Testis (tissue), 3 donors: ENCODE results near the gene PLEKHA4. TPM values are rescaled to one million over a fixed set of nuclear protein-coding genes. Genes with fewer than 3 reads are reported as not detected.
A peak's percentile ranks its signal among the peaks of the same experiment; 100 is the strongest.

Experiments used
- DNase-seq: peaks from one replicate; pipeline ENCODE4 v3.0.0-alpha.2; 2019
- H3K27ac ChIP-seq, 2 donors: fragments of 200-600 bp; sonication (generic); one replicate each; pipeline ENCODE4 v1.5.1; 2019
- H3K27me3 ChIP-seq: fragments of 200-600 bp; sonication (generic); one replicate; pipeline ENCODE4 v1.5.1; 2019
- H3K36me3 ChIP-seq: fragments of 200-600 bp; sonication (generic); one replicate; pipeline ENCODE4 v1.5.1; 2017; ENCODE audit warnings: low read depth; ENCODE audit errors: missing control alignments
- H3K4me1 ChIP-seq: fragments of 200-600 bp; sonication (generic); one replicate; pipeline ENCODE4 v1.5.1; 2019
- H3K4me3 ChIP-seq, 2 donors: fragments of 200-600 bp; sonication (generic); one replicate each; pipeline ENCODE4 v1.5.1; 2017 to 2019
- H3K9me3 ChIP-seq: fragments of 200-600 bp; sonication (generic); one replicate; pipeline ENCODE4 v1.5.1; 2017
- CTCF ChIP-seq, 3 experiments: fragments of 450-650 bp in 2 of 3; fragments of 200-600 bp in 1 of 3; sonication (generic) in 1 of 3; IDR thresholded peaks; one replicate each; pipeline ENCODE4 v1.5.1; 2016 to 2019; ENCODE audit warnings: antibody characterized with exemption in 3 of 3, mild to moderate bottlenecking in 2 of 3, moderate library complexity in 1 of 3
- POLR2A ChIP-seq: fragments of 450-650 bp; IDR thresholded peaks from one replicate; pipeline ENCODE4 v1.6.1; 2017; ENCODE audit warnings: antibody characterized with exemption, mild to moderate bottlenecking, moderate library complexity
- WGBS, 2 donors: methylation state at CpG; one replicate each; pipeline ENCODE4 v1.1.5; 2018; 5-methylcytosine and 5-hydroxymethylcytosine counted together
- intact Hi-C: fragments of 100-400 bp; cut with DNase I; formaldehyde crosslinking; loops from one replicate; pipeline ENCODE4 v1.15.1; 2023; ENCODE audit warnings: low total_unique reads
- polyA plus RNA-seq: library from polyadenylated mRNA; stranded (reverse); fragments of 350-450 nt; fragmentation: Illumina TruSeq; extraction: RNeasy Lipid Tissue Mini Kit (QIAGEN cat#74804); gene quantifications from one replicate; pipeline ENCODE4 v1.2.3, GENCODE V29; 2014; ENCODE audit warnings: low read depth, low replicate concordance; ENCODE audit not compliant: insufficient read depth
- total RNA-seq, 2 donors: library from RNA; depleted of rRNA; stranded (reverse); fragments of >200 nt; gene quantifications; one replicate each; pipeline ENCODE4 v1.2.3, GENCODE V29; 2016

Gene PLEKHA4
- total and polyA plus RNA-seq, 3 donors from 2014 or later, result 12.8 to 22.3 (median 19.9) TPM

DNA sequence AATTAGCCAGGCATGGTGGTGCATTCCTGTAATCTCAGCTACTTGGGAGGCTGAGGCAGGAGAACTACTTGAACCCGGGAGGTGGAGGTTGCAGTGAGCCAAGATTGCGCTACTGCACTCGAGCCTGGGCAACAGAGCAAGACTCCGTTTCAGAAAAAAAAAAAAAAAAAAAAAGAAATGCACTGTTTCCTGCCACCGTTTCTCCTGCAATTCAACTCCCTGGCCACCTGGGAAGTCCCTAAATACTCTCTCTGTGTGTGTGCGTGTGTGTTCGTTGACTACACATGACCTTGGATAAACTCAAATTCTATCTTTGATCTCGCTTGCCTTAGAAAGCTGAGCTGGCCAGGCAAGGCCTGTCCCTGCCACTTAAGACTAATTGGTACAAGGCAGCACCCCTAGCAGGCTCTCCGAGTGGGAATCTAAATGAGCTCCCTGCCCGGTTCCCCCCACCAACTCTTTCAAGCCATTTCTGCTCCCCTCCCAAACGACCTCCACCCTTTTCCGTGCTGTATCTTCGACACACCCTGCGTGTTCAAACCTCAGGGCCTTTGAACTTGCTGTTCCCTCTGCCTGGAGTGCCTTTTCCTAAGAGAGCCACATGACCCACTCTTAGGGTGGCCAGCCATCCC lies 52.4 kb downstream of the PLEKHA4 start:
- no peak overlapping the region for H3K4me3 ChIP-seq
- H3K27me3 ChIP-seq, result no peaks in the 10 kb centered on the region
- intact Hi-C loops, result no loop called here
- DNase-seq, result peak; percentile 43
- WGBS, 2 donors, result 48 to 57% methylated on average over 14 of the region's 14 CpGs
- H3K27ac ChIP-seq, result no peak overlapping the region
- TF ChIP-seq CTCF (IDR thresholded peaks at IDR 0.05), result no peak
- TF ChIP-seq POLR2A, result no peak
- no peaks in the 10 kb centered on the region for H3K36me3 ChIP-seq
- no peaks in the 10 kb centered on the region for H3K9me3 ChIP-seq
- H3K4me1 ChIP-seq, result peaks cover 16% of the 10 kb centered on the region

DNA sequence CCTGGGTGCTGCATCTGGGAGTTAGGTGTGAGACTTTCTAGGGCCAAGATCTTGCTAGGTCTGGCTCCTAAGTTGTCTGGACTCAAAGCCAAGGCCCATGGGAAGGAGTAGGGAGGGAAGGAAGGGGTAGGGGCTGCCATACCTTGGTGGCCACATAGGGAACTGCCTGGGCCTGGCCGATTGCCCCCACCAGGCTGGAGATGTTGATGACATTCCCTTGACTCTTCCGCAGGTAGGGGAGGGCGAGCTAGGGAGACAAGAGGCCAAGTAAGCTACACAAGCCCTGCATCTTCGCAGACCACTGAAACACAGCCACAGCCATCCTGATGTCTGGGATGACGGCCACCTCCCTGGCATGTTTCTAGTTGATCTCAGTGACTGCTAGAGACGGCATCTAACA lies 53.5 kb downstream of the PLEKHA4 start:
- H3K36me3 ChIP-seq, result no peaks in the 10 kb centered on the region
- H3K27ac ChIP-seq, result no peak overlapping the region
- H3K27me3 ChIP-seq, result no peaks in the 10 kb centered on the region
- intact Hi-C loops, result no loop called here
- TF ChIP-seq CTCF (IDR thresholded peaks at IDR 0.05) (no peak), POLR2A (no peak)
- H3K9me3 ChIP-seq, result no peaks in the 10 kb centered on the region
- H3K4me1 ChIP-seq, result peaks cover 22% of the 10 kb centered on the region
- DNase-seq, result no peak
- WGBS, 2 donors, result 87 to 89% methylated on average over 6 of the region's 6 CpGs
- H3K4me3 ChIP-seq, result no peak overlapping the region

DNA sequence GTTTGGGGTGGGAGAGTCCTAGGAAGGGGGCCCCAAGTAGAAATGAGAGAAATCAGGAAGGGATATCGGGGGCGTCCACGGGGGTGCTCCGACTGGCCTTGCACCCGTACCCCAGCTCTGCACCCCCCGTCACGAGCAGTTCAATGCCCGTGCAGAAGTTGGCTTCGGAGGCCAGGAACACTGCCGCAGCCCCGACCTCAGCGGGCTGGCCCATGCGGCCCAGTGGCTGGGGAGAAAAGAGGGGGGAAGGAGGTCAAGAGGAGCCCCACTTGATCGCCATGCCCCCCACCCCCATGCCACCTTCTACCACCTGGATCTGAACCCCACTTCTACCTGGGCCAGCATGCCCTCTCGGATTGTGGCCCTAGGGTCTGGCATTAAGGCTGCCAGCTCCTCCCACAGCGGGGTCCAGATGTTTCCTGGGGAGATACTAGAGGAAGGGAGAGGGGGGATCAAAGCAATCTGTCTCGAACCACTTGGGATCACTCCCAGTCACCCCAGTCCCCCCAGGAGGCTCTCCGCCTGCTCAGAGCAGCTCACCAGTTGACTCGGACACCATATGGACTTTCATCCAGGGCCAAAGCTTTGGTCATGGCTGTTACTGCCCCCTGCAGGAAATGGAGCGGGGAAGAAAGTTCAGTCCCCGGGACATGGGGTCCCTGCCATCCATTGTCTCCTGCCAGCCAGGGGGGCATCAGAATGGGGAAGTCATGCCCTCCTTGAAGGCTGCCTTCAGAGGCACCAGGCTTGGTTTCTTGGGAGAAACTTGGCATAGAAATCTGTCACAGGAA lies 55.1 kb downstream of the PLEKHA4 start:
- Histone ChIP-seq H3K27me3 (no peaks in the 10 kb centered on the region), H3K4me1 (peaks cover 18% of the 10 kb centered on the region), H3K36me3 (no peaks in the 10 kb centered on the region), H3K4me3 (no peak overlapping the region), H3K27ac (peak overlapping the region; percentile 72 to 91), H3K9me3 (no peaks in the 10 kb centered on the region)
- 70 to 87% methylated on average over 20 to 21 of the region's 21 CpGs for WGBS, 2 donors
- intact Hi-C loops, result no loop called here
- no peak for TF ChIP-seq CTCF (IDR thresholded peaks at IDR 0.05)
- no peak for TF ChIP-seq POLR2A
- DNase-seq, result no peak

DNA sequence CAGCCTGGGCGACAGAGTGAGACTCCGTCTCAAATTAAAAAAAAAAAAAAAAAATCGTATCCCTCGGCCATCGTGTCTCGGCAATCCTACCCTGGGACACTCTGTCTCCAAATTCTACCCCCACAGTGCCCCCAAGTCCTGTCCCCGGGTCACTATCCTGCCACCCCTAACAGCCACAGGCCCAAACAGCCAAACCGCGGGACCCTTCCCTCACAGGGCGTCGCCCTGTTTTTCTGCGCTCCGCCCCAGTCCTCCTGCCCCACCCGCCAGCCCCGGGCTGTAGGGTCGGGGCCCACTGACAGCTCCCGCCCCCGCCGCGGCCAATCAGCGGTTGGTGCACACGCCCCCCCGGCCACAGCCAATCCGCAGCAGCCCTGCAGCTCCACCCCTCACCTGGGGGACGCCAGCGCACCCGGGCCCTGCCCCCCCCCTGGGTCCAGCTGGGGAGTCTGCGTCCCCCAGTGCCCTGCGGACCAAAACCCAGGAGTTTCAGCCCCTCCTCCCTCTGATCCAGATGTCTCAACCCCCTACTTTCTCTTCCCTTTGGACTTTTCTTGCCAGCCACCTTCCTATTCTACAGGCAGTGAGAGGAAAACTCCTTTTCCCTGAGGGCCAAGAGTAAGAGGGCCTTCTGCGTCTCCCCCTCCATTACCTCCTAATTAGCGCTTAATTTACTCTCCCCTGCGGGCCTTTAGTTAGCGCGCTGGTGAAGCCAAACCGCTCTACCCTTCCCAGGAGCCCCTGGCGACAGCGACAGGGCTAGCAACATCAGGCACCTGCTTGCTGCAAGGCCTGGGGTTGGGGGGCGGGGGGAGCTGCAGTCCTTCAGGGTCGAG lies 56.1 kb downstream of the PLEKHA4 start:
- WGBS, 2 donors, result 8 to 9% methylated on average over 30 to 39 of the region's 39 CpGs
- Histone ChIP-seq H3K27ac (peak overlapping the region; percentile 72 to 91), H3K27me3 (no peaks in the 10 kb centered on the region), H3K4me1 (peaks cover 21% of the 10 kb centered on the region), H3K36me3 (no peaks in the 10 kb centered on the region), H3K4me3 (peak overlapping the region; percentile 61 to 65), H3K9me3 (no peaks in the 10 kb centered on the region)
- no peak for TF ChIP-seq CTCF (IDR thresholded peaks at IDR 0.05)
- TF ChIP-seq POLR2A, result peak; percentile 49
- intact Hi-C loops, result no loop called here
- peak; percentile 93 for DNase-seq
